HCT116 (cell line): ENCODE data around the gene TGM6. TPM values are rescaled to one million over a fixed set of nuclear protein-coding genes. Genes with fewer than 3 reads are reported as not detected.

Experiments used
- ATAC-seq: fragments of 200-7000 bp; cut with Tn5 transposase; 2 replicates; pipeline ENCODE4 v1.9.1; 2020; ENCODE audit warnings: mild to moderate bottlenecking, moderate library complexity
- BruUV-seq: library from RNA; stranded (reverse); fragments of 400-500 nt; replicated peaks from 2 replicates; lab custom pipeline; 2021; lab: Mats Ljungman, UMichigan
- CTCF ChIA-PET: fragments of 300-600 bp; sonication (Branson Sonifier 250); formaldehyde crosslinking; loops from one replicate; lab custom pipeline; 2021; ENCODE audit warnings: antibody characterized with exemption; lab: Charles Lee
- POLR2A ChIA-PET: fragments of 300-600, 350-600 bp; sonication (Branson Sonifier 250); formaldehyde crosslinking; loops from one replicate; lab custom pipeline; 2021; ENCODE audit warnings: antibody characterized with exemption; lab: Charles Lee
- RAD21 ChIA-PET, 2 experiments: fragments of 300-600 bp; sonication (Branson Sonifier 250); formaldehyde crosslinking; loops; one replicate each; lab custom pipeline; 2023; ENCODE audit warnings: low total read pairs in 2 of 2; ENCODE audit not compliant: uncharacterized antibody in 2 of 2, unreplicated experiment in 2 of 2, low non-redundant PET in 1 of 2; lab: Charles Lee
- DNase-seq: peaks from one replicate; pipeline ENCODE4 v3.0.0-alpha.2; 2010; ENCODE audit warnings: low read depth, low spot score
- H2AFZ ChIP-seq: fragments of 200-600 bp; shearing (Covaris generic), sonication (generic); 2 replicates; pipeline ENCODE4 v1.6.1; 2017; ENCODE audit warnings: low read depth, mixed run types, mixed read lengths, antibody characterized with exemption, low read length; ENCODE audit not compliant: poor library complexity, severe bottlenecking
- H3K27ac ChIP-seq: 2 replicates; pipeline ENCODE4 v1.5.1; 2012; ENCODE audit warnings: low read depth, low read length
- H3K27me3 ChIP-seq: fragments of 200-600 bp; sonication (generic); 2 replicates; pipeline ENCODE4 v1.6.1; 2016; ENCODE audit warnings: mixed run types, low read length, mixed read lengths; ENCODE audit not compliant: insufficient read depth
- H3K36me3 ChIP-seq, 2 experiments: fragments of 200-500 bp in 1 of 2; fragments of 200-600 bp in 1 of 2; sonication (Bioruptor generic) in 1 of 2; sonication (generic) in 1 of 2; 2 replicates each; pipeline versions ENCODE4 v1.5.1 to v1.6.1; 2014 to 2016; ENCODE audit warnings: low read length in 2 of 2, inconsistent platforms in 1 of 2, mixed read lengths in 1 of 2, mixed run types in 1 of 2; ENCODE audit not compliant: insufficient read depth in 2 of 2, control insufficient read depth in 1 of 2
- H3K4me1 ChIP-seq, 2 experiments: fragments of 200-600 bp in 1 of 2; sonication (generic) in 1 of 2; 2 replicates each; pipeline versions ENCODE4 v1.5.1 to v1.6.1; 2012 to 2017; ENCODE audit warnings: low read length in 2 of 2, inconsistent platforms in 1 of 2, mild to moderate bottlenecking in 1 of 2, mixed read lengths in 1 of 2, mixed run types in 1 of 2, moderate library complexity in 1 of 2; ENCODE audit not compliant: insufficient read depth in 2 of 2, control insufficient read depth in 1 of 2
- H3K4me2 ChIP-seq: fragments of 200-600 bp; sonication (generic); 2 replicates; pipeline ENCODE4 v1.6.1; 2017; ENCODE audit warnings: mixed run types, low read length, mixed read lengths
- H3K4me3 ChIP-seq, 2 experiments: fragments of 200-600 bp in 1 of 2; sonication (generic) in 1 of 2; replicated peaks in 1 of 2; 2 replicates each; pipeline ENCODE4 v1.5.1; 2011 to 2016; ENCODE audit warnings: low read length in 2 of 2, control low read depth in 1 of 2, low read depth in 1 of 2, mild to moderate bottlenecking in 1 of 2, mixed read lengths in 1 of 2, mixed run types in 1 of 2
- H3K79me2 ChIP-seq: fragments of 200-600 bp; sonication (generic); 2 replicates; pipeline ENCODE4 v1.6.1; 2017; ENCODE audit warnings: mild to moderate bottlenecking, mixed run types, low read length, moderate library complexity, mixed read lengths; ENCODE audit not compliant: insufficient read depth
- H3K9ac ChIP-seq: fragments of 200-600 bp; sonication (generic); 2 replicates; pipeline ENCODE4 v1.6.1; 2016; ENCODE audit warnings: low read length, mixed read lengths
- H3K9me2 ChIP-seq: fragments of 200-600 bp; sonication (generic), shearing (Covaris generic); 2 replicates; pipeline ENCODE4 v1.6.1; 2017; ENCODE audit warnings: mixed run types, mild to moderate bottlenecking, moderate library complexity; ENCODE audit not compliant: insufficient read depth
- H3K9me3 ChIP-seq, 2 experiments: fragments of 200-500 bp in 1 of 2; fragments of 200-600 bp in 1 of 2; sonication (Bioruptor generic) in 1 of 2; sonication (generic) in 1 of 2; 2 replicates each; pipeline ENCODE4 v1.6.1; 2014 to 2017; ENCODE audit warnings: low read length in 2 of 2, mixed read lengths in 2 of 2, inconsistent platforms in 1 of 2, low read depth in 1 of 2, mild to moderate bottlenecking in 1 of 2, mixed run types in 1 of 2, moderate library complexity in 1 of 2; ENCODE audit not compliant: control insufficient read depth in 1 of 2, insufficient read depth in 1 of 2
- H4K20me1 ChIP-seq: fragments of 200-600 bp; sonication (generic), shearing (Covaris generic); 2 replicates; pipeline ENCODE4 v1.6.1; 2017; ENCODE audit warnings: mixed run types, mild to moderate bottlenecking, moderate library complexity; ENCODE audit not compliant: insufficient read depth
- CBX3 ChIP-seq: IDR thresholded peaks from 2 replicates; pipeline ENCODE4 v1.6.1; 2012; ENCODE audit warnings: low read depth
- CEBPB ChIP-seq: IDR thresholded peaks from 2 replicates; pipeline ENCODE4 v1.6.1; 2012; ENCODE audit warnings: low read depth
- EGR1 ChIP-seq: IDR thresholded peaks from 2 replicates; pipeline ENCODE4 v1.6.1; 2012; ENCODE audit warnings: low read depth
- ELF1 ChIP-seq: IDR thresholded peaks from 2 replicates; pipeline ENCODE4 v1.6.1; 2012; ENCODE audit warnings: low read depth, borderline replicate concordance
- EZH2 ChIP-seq: fragments of 200-600 bp; sonication (generic); IDR thresholded peaks from 2 replicates; pipeline ENCODE4 v1.6.1; 2017; ENCODE audit warnings: antibody characterized with exemption, mixed run types
- FOSL1 ChIP-seq: IDR thresholded peaks from 2 replicates; pipeline ENCODE4 v1.6.1; 2012; ENCODE audit warnings: low read depth
- POLR2A ChIP-seq: IDR thresholded peaks from 2 replicates; pipeline ENCODE4 v1.7.0; 2011; ENCODE audit warnings: borderline replicate concordance; ENCODE audit not compliant: insufficient read depth, insufficient read length; ENCODE audit errors: extremely low read depth
- POLR2AphosphoS5 ChIP-seq: IDR thresholded peaks from 2 replicates; pipeline ENCODE4 v1.6.1; 2011; ENCODE audit warnings: mild to moderate bottlenecking, low read depth, low read length, moderate library complexity
- SIN3A ChIP-seq: IDR thresholded peaks from 2 replicates; pipeline ENCODE4 v1.6.1; 2012; ENCODE audit warnings: low read depth
- SP1 ChIP-seq: IDR thresholded peaks from 2 replicates; pipeline ENCODE4 v1.6.1; 2012; ENCODE audit warnings: low read depth
- SRF ChIP-seq: IDR thresholded peaks from 2 replicates; pipeline ENCODE4 v1.6.1; 2012; ENCODE audit warnings: low read depth
- TCF7L2 ChIP-seq: IDR thresholded peaks from 2 replicates; pipeline ENCODE4 v1.7.0; 2011; ENCODE audit warnings: borderline replicate concordance, inconsistent platforms; ENCODE audit not compliant: insufficient read depth, insufficient read length; ENCODE audit errors: extremely low read depth
- YY1 ChIP-seq: IDR thresholded peaks from 2 replicates; pipeline ENCODE4 v1.6.1; 2011; ENCODE audit warnings: low read length, low read depth, moderate library complexity, mild to moderate bottlenecking; ENCODE audit not compliant: insufficient replicate concordance; ENCODE audit errors: extremely low read depth
- ZFX ChIP-seq: fragments of 450-650 bp; IDR thresholded peaks from 2 replicates; pipeline ENCODE4 v1.6.1; 2017
- ZNF274 ChIP-seq: fragments of 200-500 bp; sonication (Bioruptor generic); IDR thresholded peaks from 2 replicates; pipeline ENCODE4 v1.6.1; 2014; ENCODE audit warnings: mild to moderate bottlenecking, low read depth, low read length, inconsistent platforms
- intact Hi-C: fragments of 100-400 bp; cut with micrococcal nuclease; formaldehyde crosslinking; loops from 2 replicates; pipeline ENCODE4 v1.10.0; 2022
- total RNA-seq: library from RNA; stranded (reverse); gene quantifications from one replicate; pipeline ENCODE4 v1.2.1, GENCODE V29; 2021; ENCODE audit not compliant: unreplicated experiment
- TF ChIP-seq, protein P1 (sequence below), 3 experiments: fragments of 200-600 bp in 1 of 3; sonication (generic) in 1 of 3; IDR thresholded peaks in 2 of 3; conservative IDR thresholded peaks in 1 of 3; 2 replicates each; pipeline ENCODE4 v1.5.1; 2012 to 2017; ENCODE audit warnings: low read depth in 2 of 3, low read length in 2 of 3, antibody characterized with exemption in 1 of 3, borderline replicate concordance in 1 of 3, control low read depth in 1 of 3, mild to moderate bottlenecking in 1 of 3, mixed read lengths in 1 of 3, mixed run types in 1 of 3, moderate library complexity in 1 of 3; ENCODE audit not compliant: insufficient read depth in 1 of 3
- TF ChIP-seq, protein P2 (sequence below): IDR thresholded peaks from 2 replicates; pipeline ENCODE4 v1.6.1; 2012
- TF ChIP-seq, protein P3 (sequence below): IDR thresholded peaks from 2 replicates; pipeline ENCODE4 v1.6.1; 2012
- TF ChIP-seq, protein P4 (sequence below): IDR thresholded peaks from 2 replicates; pipeline ENCODE4 v1.6.1; 2012; ENCODE audit warnings: low read depth

TGM6 gene
- total RNA-seq, 1 experiment from 2014 or later, result not detected

DNA sequence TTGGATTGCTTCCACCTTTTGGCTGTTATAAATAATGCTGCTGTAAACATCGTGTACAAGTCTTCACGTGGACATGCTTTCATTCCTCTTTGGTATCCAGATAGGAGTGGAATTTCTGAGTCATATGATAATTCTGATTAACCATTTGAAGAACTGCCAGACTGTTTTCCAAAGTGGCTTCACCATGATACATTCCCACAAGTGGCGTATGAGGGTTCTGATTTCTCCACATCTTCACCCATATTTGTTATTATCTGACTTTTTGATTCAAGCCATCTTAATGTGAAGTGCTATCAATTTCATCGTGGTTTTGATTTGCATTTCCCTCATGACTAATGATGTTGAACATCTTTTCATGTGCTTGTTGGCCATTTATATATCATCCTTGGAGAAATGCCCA is 92.8 kb downstream of the TGM6 start:
- Histone ChIP-seq H3K27ac (no peak overlapping the region), H3K4me3 (no peak overlapping the region), H3K9me2 (no peaks in the 10 kb centered on the region), H4K20me1 (peaks cover 6% of the 10 kb centered on the region; the same call in 1 of the 2 replicates), H3K4me1 (peaks cover 7 to 18% of the 10 kb centered on the region in 2 experiments; a peak in 3 of 4 replicates), H3K79me2 (peaks cover 21% of the 10 kb centered on the region), H3K36me3 (peaks cover 2 to 10% of the 10 kb centered on the region in 2 experiments; a peak in 3 of 4 replicates), H3K27me3 (no peaks in the 10 kb centered on the region), H3K4me2 (no peak overlapping the region), H3K9me3 (no peaks in the 10 kb centered on the region), H2AFZ (no peak overlapping the region), H3K9ac (no peak overlapping the region)
- intact Hi-C loops, result no loop called here
- no peak for DNase-seq
- RAD21 ChIA-PET, result no interaction called here
- TF ChIP-seq, protein P1, sequence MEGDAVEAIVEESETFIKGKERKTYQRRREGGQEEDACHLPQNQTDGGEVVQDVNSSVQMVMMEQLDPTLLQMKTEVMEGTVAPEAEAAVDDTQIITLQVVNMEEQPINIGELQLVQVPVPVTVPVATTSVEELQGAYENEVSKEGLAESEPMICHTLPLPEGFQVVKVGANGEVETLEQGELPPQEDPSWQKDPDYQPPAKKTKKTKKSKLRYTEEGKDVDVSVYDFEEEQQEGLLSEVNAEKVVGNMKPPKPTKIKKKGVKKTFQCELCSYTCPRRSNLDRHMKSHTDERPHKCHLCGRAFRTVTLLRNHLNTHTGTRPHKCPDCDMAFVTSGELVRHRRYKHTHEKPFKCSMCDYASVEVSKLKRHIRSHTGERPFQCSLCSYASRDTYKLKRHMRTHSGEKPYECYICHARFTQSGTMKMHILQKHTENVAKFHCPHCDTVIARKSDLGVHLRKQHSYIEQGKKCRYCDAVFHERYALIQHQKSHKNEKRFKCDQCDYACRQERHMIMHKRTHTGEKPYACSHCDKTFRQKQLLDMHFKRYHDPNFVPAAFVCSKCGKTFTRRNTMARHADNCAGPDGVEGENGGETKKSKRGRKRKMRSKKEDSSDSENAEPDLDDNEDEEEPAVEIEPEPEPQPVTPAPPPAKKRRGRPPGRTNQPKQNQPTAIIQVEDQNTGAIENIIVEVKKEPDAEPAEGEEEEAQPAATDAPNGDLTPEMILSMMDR (IDR thresholded peaks at IDR 0.05 in 2 of 3, conservative IDR thresholded peaks at IDR 0.05 in 1 of 3; ENCODE audit: borderline replicate concordance in 1 of 3, insufficient read depth in 1 of 3, low read depth in 2 of 3, low read length in 2 of 3), result no peak
- no peak for TF ChIP-seq ZNF274
- TF ChIP-seq CEBPB, result no peak
- no peak for TF ChIP-seq ZFX
- no peak for TF ChIP-seq SP1
- TF ChIP-seq, protein P2, sequence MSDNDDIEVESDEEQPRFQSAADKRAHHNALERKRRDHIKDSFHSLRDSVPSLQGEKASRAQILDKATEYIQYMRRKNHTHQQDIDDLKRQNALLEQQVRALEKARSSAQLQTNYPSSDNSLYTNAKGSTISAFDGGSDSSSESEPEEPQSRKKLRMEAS, result no peak
- no peak for TF ChIP-seq POLR2A
- no peak for TF ChIP-seq EZH2
- no peak for TF ChIP-seq SIN3A
- TF ChIP-seq, protein P3, sequence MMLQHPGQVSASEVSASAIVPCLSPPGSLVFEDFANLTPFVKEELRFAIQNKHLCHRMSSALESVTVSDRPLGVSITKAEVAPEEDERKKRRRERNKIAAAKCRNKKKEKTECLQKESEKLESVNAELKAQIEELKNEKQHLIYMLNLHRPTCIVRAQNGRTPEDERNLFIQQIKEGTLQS, result no peak
- TF ChIP-seq CBX3, result no peak
- TF ChIP-seq EGR1, result no peak
- TF ChIP-seq ELF1, result no peak
- no peak for TF ChIP-seq POLR2AphosphoS5
- no peak for TF ChIP-seq FOSL1
- TF ChIP-seq YY1, result no peak
- TF ChIP-seq, protein P4, sequence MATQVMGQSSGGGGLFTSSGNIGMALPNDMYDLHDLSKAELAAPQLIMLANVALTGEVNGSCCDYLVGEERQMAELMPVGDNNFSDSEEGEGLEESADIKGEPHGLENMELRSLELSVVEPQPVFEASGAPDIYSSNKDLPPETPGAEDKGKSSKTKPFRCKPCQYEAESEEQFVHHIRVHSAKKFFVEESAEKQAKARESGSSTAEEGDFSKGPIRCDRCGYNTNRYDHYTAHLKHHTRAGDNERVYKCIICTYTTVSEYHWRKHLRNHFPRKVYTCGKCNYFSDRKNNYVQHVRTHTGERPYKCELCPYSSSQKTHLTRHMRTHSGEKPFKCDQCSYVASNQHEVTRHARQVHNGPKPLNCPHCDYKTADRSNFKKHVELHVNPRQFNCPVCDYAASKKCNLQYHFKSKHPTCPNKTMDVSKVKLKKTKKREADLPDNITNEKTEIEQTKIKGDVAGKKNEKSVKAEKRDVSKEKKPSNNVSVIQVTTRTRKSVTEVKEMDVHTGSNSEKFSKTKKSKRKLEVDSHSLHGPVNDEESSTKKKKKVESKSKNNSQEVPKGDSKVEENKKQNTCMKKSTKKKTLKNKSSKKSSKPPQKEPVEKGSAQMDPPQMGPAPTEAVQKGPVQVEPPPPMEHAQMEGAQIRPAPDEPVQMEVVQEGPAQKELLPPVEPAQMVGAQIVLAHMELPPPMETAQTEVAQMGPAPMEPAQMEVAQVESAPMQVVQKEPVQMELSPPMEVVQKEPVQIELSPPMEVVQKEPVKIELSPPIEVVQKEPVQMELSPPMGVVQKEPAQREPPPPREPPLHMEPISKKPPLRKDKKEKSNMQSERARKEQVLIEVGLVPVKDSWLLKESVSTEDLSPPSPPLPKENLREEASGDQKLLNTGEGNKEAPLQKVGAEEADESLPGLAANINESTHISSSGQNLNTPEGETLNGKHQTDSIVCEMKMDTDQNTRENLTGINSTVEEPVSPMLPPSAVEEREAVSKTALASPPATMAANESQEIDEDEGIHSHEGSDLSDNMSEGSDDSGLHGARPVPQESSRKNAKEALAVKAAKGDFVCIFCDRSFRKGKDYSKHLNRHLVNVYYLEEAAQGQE, result no peak
- no peak for TF ChIP-seq SRF
- TF ChIP-seq TCF7L2, result no peak
- POLR2A ChIA-PET, result no interaction called here
- BruUV-seq, result no TSS peak
- no peak for ATAC-seq
- CTCF ChIA-PET, result no interaction called here
